HG03469 (cell line): ENCODE data around the gene TUBB2B.

Experiments
- ATAC-seq: cut with Tn5 transposase; IDR thresholded peaks from one replicate; pipeline ENCODE4 v1.9.1; 2021; ENCODE audit warnings: mild to moderate bottlenecking, moderate library complexity, moderate number of reproducible peaks; ENCODE audit not compliant: unreplicated experiment

Gene TUBB2B

DNA sequence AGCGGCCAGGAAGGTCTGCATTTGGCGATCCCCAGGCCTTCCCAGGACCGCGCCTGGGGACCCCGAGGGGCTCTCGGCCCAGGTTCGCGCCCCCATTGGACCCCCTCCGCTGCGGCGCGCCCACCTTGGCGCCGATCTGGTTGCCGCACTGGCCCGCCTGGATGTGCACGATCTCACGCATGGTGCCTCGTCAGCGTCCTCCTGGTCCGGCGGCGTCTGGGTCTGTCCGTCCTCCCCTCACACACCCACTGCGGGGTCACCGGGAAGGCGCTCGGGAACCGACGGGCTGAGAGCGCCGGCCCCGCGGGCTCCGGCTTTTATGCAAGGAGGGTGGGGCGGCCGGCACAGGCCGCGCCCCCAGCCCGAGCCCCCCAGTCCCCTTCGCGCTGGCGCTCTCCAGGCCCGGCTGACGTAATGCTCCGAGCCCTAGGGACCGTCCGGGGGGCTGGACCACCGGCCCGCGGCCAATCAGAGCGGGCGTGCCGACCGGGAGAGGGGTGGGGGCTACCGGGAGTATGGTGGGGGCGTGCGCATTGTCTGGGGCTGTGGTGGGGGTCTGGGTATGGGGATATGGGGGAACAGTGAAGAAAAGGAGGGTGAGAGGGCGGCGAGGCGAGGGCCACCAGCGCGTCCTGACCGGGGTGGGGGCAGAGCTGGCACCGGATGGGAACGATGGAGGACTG lies at the start of gene TUBB2B:
Gene TUBB2B (minus strand): TSS at position 291 of the 683 bp plus-strand sequence. CDS start 110 bp downstream, at position 181.
- no peak for ATAC-seq

DNA sequence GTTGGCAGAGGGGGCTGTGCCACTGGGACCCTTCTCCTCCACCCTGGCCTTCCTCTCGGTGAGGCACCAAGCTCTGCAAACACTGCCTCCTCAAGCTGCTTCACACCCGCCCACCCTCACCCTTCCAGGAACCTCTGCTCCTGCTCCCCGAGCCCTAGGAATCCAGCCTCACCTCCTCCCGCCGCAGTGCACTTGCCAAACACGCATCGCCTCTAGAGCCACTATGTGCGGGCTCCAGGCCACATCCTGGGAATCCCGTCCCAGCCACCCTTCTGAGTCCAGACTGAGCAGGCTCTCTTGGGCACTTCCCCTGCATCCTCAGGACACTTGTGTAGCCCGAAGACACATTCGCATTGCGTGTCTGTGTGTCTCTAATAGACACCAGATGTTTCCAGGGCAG lies 49.8 kb upstream of the TUBB2B start:
- no peak for ATAC-seq

DNA sequence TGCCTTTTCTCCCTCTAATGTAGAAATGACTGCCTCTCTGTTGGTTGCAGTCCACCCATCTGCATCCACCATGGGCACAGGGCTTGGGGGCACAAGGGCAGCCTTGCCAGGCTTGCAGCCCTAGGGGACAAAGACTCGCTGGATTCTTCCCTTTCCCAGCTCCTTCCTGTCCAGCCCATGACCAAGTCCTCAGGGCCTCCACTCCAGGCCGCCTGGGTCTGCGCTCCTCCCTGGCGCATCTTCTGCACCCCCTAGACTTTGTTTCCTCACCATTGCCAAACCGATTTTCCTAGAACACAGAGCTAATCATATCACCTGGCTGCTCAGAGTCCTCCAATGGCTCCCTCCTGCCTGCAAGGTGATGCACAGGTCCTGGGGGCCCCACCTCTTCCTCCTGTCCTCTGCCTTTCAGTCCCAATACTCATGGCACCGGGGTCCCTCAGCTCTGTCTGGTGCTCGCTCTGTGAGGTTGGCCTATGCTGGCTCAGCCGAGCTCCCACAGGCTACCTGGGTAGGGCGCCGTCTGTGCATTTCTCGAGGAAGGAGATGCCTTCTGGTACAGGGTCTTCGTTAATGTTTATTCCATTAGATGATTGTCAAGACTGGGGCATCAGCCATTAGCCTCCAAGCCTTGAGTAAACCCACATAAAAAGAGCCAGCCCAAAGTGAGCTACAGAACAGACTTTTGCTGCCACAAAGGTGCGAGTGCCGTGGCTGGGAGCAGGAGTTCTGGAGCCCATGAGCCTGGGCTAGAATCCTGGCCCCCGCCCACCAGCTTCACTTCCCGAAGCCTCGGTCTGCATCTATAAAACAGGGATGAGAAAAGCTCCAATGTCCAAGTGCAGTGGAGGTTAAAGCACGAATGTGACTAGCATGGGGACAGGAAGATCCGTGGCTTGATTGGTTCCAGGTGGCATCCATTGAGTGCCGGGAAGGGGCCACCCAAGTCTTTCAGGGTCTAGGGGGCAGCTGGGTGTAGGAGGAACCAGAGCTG lies 49.0 kb upstream of the TUBB2B start:
- no peak for ATAC-seq

DNA sequence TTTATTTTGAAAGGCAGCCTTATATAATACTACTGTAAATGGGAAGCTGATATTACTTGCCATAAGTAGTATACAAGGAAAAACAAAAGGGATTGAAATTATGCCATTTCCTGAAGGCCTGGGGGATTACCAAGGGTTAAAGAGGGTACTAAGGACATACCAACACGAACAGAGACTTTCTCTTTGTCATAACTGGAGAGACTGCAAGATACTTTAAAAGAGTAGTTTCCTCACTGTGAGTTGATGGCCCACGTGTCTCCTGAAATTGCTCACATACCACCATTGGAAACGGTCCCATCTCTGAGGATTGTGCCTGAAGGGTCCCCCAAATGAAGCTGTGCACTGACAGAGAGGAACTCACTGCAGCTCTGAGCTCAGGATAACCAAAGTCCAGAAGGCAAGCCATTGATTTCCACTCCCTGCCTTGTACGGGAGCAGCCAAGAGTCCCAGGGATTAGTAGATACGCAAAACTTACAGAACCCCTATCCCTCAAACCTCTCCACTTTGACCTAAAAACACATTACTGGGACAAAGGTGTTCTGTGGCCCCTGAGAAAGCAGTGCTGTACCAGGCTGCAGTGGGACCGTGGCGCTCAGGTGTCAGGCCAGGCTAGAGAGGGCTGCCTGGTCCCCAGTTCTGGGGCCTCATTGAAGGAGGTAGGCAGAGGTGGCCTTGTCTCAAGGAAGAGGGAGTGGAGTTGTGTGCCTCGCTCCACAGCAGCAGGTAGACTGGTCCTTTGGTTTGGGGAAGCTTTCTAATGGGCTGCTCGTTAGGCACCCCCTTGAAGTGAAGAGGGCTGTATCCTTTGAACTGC lies 46.5 kb upstream of the TUBB2B start:
- ATAC-seq = no peak

DNA sequence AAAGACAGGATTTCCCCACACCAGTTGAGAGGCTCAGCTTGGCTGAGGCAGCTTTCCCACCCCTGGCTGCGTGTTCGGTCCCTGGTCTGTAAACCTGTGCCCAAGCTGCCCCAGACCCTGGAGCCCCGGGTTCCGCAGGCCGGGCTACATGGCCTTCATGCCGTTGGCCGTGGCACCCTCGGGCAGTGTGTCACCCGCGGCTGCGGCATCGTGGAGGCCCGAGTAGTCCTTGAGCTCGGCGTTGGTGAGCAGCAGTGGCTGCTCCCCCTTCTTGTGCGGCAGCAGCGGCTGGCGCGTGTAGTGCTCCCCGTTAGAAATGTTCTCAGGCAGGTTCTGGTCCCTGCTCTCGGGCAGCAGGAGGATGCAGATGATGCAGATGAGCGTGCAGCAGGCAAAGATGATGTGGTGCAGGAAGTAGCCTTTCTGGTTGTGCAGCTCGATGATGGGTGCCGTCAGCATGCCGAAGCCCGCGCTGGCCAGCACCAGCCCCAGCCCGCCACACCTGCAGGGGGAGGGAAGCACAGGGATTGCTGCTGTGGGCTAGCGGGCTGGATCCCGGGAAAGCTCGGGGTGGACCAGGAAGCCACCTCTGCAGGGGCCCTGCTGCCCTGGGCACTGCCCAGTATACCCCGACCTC lies 45.6 kb upstream of the TUBB2B start:
- ATAC-seq = no peak

DNA sequence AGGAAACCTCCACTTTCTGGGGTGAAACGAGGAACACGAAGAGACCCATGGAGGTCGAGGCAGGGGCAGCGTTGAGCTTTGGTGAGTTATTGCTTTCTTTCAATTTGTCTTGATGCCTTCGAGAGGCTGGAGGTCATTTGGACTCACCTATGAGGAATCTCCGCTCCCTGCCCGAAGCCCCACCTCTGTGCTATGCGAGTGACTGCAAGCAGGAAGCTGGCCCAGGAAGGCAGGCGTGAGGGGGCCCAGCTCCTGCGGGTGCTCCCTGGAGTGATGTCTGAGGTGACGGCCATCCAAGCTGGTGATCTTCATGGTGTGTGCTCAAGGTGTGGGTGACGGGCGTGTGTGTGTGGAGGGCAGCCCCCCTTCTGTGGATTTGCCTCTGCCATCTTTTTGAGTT lies 44.3 kb upstream of the TUBB2B start:
- no peak for ATAC-seq

DNA sequence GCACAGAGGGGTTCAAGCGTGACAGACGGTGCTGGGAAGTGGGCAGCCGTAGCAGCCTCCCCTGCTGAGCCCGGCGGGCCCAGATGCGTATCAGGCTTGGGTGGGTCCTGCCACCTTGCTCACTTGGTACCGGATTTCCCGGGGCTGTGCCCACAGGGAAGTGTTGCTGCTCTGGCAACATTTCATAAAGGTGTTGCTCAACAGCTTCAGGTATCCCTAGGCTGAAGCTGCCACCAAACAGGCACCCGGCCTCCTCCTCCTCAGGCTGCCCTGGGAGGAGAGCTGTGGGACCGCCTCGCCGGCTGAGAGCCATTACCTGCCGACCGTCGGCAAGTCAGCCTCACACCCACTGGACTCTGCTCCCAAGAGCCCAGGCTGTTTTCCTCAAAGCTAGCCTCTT lies 42.8 kb upstream of the TUBB2B start:
- no peak for ATAC-seq

DNA sequence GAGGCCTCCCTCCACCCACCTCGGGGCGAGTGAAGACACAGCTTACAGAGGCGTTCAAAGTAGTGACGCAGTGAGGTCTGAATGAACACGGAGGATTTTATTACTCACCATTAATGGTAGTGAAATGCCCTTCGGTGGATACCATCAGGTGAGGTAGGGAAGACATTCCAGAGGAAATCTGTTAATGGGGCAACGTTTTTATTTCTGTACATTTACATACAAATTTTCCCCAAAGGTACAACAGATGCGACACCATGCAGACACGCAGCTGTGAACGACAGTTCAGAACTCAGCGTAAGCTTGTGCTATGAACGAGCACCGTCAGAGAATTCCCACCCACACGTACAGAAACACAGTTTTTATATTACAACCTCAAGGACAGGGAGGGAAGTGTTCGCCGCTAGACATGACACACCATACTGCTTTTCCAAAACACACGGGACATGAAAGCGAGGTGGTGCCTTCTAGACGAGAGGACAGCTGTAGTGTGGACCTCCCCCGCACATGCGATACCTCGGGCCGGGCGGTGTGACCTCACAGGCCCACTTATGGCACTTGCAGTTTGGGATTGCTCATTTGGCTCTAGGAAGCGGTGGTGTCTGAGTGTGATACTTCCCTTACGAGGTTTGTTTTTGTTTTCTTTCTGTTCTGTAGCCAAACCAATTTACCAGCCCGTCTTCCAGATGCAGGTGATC lies 42.0 kb upstream of the TUBB2B start:
- ATAC-seq = no peak

DNA sequence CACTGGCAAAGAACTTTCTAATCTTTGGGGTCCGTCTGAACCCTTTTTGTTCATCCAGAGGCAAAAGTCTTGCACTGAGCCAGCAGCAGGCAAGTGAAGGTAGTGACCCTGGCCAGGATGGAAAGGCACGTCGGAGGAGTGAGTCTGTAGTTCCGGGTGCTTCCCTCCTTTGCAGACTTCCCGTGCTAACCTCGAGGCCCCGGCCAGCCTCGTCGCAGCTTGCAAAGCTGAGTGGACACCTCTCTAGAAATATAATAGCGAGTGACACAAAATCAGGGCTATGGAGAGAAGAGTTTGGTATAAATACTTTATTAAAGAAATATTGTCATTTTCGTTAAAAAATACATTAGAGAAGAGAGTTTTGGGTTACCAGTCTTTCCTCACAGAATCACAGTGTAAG lies 41.2 kb upstream of the TUBB2B start:
- no peak for ATAC-seq

DNA sequence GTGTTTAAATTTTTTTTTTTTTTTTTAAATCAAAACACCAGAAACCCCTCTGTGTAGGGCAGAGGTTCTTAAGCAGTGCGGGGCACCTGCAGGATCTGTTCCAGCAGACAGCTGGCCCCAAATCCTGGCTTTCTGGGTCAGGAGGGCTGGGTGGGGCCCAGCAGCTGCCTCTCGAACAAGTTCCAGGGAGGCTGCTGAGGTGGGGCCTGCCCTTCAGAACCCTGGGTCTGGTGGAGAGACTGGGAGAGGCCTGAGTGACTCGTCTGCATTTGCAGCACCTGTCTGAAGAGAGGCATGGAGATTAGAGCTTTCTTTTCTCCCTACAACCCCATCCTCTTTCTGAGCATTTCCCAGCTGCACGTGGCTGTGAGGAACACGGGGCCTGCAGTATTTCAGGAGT lies 39.7 kb upstream of the TUBB2B start:
- ATAC-seq = no peak

DNA sequence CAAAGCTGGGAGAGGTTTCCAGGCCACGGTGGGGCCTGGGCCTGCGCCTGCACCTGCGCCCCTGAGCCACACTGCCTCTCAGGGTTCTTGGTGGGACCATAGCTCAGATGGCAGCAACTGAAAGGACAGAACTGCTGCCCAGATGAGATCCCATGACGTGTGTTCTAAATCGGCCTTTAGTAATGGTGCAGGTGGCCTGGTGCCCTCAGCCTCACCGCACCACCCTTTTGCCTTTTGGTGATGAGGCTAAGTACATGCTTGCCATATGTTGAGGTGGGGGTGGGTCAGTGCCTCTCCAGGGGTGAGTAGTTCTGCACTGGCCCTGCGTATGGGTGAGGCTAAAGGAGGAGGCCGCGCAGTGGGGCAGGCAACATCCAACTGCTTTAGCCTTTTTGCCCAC lies 38.7 kb upstream of the TUBB2B start:
- ATAC-seq = no peak

DNA sequence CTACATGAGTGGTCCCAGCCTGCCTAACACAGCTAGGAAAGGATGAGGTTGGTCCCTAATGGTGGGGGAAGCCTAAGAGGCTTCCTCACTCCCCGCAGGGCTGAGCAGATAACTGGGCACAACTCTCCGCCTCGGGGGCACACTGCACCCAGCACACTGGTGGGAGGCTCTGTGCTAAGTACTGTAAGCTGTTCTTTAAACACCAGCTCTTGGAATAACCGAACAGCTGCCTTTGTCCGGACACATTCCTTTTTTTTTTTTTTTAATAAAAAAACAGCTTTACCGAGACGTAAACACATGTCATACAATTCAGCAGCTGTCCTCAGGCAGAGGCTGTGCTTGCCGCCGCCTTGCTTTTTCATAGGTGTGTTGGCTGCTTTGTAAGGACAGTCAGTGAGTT lies 38.2 kb upstream of the TUBB2B start:
- no peak for ATAC-seq

DNA sequence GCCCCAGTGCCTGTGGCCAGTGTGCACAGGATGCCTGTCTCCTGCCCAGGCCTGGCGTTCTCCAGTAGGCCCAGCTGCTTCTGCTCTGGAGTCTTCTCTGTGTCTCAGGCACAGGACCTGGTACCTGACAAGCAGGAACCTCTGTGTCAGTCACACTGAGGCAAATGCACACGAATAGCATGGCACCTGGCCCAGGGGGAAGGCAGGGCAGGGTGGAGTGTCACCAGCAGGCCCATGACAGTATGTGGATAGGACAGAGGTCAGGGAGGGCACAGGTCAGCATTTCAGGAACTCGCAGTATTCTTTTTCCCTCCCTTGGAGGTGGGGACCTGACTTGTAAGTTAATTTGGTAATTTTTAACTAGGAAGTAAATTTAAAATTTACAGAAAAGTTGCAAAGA lies 36.9 kb upstream of the TUBB2B start:
- ATAC-seq = no peak

DNA sequence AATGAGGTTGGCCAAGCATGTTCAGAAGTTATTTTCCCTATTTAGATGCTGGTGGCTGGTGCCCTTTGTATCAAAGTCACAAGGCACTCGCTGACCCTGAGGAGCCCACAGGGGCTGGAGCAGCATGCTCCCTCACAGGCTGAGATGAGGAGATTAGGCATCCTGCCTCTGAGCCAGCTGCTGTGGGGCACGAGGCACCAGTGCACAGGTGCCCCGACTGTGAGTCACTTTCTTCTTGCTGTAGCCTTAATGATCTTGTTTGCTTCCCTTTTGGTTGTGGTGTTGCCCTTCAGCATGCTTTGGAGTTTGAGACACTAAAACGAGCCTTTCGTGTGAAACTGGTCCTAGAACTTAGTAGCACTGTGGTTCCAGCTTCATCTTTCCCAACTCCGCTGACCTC lies 35.6 kb upstream of the TUBB2B start:
- no peak for ATAC-seq

DNA sequence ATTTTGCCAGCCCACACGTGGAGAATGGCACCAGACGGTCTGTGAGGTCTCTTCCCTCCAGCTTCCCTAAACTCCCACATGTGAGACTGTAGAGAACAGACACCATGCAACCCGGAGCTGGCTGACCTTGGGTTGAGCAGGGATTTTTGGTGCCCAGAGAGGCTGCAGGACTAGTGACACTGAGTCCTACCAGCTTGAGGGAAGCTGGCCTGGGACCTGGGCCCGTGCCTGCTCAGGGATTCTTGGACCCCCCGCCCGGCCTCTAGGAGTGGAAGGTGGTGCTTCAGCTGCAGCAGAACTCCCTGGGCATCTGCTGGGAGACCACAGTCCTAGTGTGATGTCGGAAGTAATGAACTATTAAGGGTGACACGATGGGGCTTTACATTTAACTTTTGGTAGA lies 34.5 kb upstream of the TUBB2B start:
- no peak for ATAC-seq

DNA sequence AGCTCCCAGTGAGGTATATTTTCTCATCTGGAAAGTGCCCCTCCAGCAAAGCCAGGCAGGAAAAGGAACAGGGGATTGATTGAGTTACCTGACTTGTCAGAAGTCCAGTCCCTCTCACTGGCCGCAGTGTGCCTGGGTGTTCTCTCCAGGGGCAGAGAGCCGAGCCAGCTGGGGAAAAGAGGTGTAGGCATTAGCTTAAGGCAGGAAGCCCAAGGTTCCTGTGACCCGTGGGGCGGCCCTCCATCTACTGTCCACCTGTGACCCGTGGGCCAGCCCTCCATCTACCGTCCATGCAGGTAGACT lies 34.0 kb upstream of the TUBB2B start:
- no peak for ATAC-seq

DNA sequence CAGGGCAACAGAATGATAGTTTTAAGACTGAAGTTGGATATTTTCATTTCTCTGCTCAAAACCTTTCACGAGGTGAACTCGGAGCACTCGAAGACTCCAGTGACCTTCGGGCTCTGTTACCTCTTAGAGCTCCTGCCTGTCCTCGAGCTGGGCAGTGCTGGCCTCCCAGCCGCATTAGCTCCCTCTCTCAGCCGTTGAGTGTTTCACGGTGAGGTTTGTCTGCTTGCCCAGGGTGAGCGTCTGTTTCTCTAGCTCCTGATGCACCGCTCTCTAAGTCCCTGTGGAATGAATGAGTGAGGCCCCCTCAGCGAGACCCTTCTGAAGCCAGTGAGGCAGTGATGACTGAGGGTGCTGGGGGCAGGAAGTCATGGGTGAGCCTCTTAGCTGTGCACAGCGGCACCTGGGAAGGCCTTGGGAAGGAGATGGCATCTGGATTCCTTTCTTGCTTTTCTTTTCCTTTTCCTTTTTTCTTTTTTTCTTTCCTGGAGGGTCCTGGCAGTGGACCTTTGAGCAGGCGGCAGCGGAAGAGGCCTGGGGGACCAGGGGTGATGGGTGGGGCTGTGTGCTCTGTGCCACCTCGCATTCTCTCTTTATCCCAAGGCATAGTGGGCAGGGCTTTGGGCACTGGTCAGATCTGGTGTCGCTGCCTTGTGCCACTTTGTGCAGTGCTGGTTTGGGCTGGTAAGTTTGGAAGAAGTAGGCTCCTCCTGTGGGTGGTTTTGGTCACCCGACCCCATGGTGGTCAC lies 33.5 kb upstream of the TUBB2B start:
- ATAC-seq = no peak

DNA sequence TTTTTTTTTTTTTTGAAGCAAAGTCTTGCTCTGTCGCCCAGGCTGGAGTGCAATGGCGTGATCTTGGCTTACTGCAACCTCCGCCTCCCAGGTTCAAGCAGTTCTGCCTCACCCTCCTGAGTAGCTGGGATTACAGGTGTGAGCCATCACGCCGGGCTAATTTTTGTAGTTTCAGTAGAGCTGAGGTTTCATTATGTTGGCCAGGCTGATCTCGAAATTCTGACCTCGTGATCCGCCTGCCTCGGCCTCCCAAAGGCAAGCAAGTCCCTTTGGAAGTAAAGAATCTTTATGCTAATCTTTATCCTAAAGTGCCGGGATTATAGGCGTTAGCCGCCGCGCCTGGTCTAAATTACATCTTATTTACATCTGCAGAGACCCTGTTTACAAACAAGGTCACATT lies 32.8 kb upstream of the TUBB2B start:
- no peak for ATAC-seq

DNA sequence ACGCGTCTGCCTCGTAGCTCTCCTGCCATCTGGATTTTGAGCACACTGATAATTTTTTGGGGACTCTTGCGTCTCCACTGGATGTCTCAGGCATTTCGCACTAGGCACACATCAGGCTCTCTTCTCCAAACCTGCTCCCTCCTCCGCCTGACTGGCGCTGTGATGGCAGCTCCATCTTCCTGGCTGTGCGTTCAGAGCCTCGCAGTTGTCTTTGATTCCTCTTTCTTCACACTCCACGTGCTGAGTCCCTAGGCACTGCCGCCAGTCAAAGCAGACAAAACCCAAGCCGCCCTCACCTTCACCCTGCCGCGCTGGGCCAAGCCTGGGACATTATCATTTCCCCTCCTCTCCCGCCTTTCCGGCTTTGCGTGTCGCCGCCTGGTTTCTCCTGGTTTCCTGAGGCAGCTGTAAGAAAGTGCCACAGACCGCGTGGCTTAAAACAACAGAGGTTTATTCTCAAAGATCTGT lies 32.1 kb upstream of the TUBB2B start:
- peak; percentile 17 for ATAC-seq
